GM19372 (cell line): ENCODE measurements around the gene ERICH6.

Source experiments
- ATAC-seq: cut with Tn5 transposase; IDR thresholded peaks from one replicate; pipeline ENCODE4 v1.9.1; 2021; ENCODE audit warnings: mild to moderate bottlenecking, low read depth, moderate library complexity; ENCODE audit not compliant: unreplicated experiment

The ERICH6 gene

DNA sequence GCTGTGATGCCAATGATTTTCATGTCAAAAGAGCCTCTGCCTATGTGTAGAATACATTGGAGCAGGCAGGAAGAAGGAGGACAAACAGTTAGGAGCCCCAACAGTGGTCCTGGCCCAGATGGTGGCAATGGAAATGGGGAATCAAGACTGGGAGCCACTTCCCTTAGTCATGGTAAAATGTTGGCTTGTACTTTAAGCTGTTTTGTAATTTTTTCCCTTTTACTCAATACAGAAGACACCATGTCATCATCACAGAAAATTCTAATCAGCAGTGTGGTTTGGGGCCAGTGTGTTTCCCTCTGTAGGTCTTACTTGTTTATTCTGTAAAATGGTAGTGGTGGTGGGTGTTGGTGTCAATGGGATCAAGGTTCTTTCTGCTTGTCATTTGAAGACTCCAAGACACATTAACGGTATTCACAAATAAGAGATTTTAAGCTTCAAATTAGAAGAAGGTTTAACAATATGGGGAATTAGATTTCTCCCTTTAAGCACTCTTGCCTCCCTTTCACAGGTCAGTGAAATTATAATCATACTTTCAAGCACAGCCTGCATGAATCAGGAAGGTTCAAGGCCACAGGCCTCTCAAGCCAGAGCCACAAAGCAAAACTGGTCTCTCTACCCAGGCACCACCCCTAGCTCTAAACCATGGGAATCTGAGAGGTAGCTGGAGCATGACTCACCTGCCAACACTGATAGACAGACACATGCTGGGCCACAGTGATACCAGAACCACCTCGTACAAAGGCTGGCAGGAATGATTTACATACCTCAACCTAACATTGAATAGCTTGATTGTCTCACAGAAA is 34.4 kb upstream of the ERICH6 start:
- no peak for ATAC-seq

DNA sequence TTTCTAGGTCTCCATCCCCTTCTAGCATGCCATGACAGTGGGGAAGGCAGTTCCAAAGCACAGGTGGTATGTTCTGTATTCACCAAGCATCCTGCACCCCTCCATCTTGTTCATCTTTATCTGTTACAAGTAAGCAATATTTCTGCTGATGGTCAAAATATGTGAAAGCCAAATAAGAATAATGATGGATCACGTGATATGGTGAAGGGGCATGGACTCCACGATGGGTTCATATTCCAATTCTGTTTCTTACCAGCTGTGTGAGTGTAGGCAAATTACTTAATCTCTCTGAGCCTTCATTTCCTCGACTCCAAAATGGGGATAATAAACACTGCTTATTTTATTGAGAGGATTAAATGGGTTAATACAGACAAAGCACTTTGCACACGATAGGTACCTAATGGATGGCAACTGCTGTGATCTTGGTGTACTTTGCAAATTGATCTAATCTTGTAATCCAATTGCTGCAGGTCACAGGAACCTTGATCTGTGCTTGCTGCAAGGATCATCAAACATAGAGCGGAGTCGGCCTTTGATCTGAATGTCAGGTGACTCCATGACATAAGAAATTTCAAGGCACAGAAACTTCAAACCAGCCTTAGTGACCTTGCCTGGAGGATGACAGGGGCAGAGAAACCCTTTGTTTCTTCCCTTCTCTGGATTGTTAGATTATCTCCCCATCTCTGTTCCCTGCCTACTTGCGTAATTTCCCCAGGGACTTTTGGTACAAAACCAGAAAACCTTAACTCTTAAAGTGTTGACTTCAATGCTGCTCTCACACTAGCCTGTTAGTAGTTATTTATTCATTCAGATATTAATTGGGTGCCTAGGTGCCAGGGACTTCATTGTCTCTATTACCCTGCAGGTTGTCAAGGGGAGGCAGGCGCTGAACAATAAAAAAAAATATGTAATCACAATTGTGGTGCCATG is 33.4 kb upstream of the ERICH6 start:
- ATAC-seq, result no peak

DNA sequence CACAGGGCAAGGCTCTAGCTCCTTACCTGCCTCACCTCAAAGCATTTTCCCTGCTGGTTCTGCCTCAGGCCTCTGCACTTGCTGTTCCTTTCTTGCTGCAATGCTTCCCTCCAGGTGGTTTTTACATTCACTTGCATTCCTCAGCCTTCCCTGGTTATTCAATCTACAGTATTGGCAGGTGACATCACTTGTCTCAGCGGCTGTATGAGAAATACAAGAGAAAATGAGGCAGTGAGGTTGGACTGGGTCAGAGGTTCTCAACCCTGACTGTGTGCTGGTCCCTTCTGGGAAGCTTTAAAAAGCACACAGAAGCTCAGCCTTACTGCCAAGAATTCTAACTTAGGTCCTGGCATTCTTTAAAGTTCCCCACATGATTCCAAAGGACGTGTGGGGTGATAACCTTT is 32.6 kb upstream of the ERICH6 start:
- ATAC-seq, result no peak

DNA sequence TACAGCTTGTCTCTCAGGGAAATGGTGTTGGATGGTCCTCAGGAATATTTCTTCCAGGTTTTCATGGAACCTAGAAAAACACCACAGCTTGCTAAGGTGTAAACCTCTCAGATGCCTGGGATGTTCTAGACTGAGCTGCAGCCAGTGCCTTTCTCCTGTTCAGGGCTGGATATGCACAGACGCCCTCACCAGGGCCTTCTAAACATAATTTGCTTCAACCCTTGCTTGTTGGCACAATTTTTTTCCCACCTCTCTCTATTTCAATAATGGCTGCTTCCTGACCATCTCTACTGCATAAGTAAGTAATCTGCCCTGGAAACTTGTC is 31.0 kb upstream of the ERICH6 start:
- no peak for ATAC-seq

DNA sequence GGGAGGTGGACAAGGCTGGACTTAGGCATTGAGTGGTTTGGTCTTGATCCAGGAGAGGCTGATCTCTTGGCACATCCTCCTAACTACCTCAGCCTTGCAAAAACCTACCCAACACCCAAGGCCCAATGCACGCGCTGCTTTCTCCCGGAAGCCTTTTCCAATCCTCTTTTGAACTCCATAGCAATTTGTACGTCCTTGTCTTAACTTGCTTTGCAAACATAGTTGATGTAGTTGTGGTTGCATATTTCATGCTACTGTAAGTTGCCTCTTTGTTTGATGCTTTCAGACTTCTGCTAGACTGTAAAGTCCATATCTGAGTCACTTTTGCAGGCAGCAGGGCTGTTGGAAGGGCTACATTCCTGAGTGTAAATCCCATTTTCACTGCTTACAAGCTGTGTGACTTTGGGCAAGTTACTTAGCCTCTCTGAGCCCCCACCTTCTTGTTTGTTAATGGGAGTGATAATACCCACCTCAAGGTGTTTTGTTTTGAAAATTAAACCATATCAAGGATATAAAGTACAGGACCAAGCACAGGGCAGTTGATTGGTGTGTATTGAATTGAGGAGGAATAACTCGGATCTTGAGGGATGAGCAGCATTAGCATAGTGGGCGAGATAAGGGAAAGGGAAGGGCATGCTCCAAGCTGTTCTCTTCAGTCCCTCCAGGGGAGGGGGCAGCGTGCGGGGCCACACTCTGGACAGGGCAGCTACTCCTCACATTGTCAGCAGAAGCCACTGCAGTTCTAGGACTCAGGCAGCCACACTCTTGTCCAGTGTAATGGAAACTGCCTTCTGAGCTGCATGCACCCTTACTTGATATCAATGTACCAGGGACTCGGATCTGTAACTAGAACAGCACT is 30.4 kb upstream of the ERICH6 start:
- no peak for ATAC-seq

DNA sequence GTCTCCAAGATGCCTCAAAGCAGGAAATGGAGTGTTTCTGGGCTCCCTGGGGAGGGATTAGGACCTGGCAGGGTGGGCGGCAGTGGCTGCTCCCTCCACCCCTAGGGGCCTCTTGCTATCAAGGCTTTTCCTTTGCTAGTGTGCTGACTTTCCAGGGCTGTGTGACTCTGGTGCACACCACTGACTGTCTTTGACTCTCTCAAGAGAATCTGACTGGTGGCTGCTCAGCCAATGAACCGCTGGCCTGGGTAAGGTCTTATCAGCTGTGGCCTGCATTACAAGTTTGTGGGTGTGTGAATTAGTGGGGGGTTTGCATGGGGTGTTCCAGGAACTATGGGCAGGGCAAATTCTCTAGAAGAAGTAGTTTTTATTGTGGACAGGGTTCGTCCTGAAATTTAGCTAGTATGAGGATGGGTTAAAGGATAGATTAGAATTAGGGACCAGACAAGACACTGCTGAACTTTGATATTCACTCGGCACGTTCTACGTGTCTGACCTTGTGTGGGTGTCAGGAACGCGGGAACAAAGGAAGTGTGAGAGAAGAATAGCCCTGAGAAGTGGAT is 29.7 kb upstream of the ERICH6 start:
- ATAC-seq, result no peak

DNA sequence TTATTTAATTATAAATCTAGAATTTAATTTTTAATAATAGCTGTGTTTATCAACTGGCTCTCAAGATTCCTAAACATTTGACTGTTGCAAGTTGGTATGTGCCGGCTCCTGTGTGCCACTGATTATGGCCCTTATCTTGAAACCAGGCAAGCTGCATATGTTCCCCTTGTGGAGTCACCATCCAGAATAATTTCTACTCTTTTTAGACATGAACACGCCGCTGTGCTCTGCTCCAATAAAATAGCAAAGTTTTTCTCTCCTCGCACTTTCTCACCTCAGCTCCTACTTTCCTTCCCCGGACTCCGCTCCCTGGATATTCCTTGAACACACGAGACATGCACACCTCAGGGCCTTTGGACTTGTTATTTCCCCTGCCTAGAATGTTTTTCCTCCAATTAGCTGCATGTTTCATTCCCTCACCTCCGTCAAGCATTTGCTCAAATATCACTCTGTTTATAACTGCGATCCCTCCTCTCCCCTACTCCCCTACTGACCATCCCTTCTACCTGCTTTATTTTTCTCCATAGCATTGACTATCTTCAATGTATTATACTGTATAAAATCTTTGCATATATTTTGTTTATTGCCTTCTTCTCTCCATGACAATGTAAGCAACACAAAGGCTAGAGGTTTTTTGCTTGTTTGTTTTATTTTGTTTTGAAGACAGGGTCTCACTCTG is 26.1 kb upstream of the ERICH6 start:
- no peak for ATAC-seq

DNA sequence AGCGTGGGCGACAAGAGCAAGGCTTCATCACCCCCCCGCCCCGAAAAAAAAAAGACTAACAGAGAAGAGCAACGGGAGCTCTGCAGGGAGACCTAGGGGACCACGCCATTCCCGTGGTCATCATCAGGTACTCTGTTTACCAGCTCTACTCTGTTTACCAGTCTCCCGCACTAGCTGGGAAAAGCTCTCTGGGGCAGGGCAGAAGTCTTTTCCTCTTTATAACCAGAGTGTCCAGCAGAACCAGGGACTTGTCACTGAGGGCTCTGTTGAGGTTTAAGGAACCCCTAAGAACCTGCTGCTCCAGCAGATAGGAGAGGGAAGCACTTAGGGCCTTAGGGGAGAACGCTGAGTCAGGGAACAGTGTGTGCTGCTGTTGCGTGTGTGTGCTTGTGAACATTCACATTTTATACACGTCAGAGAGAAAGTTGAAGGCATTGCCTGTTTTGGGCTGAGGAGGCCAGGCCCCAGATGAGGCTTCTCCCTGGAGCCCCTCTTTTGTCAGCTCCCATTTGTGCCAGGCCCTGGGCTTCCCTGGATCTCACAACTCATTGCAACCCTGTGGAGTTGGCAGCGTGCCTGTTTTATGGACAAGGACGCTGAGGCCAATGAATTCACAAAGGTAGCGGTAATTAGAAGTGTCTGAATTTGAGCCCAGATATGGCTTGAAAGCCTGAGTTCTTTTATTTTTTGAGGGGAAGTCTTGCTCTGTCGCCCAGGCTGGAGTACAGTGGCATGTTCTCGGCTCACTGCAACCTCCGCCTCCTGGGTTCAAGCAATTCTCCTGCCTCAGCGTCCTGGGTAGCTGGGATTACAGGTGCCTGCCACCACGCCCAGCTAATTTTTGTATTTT is 24.2 kb upstream of the ERICH6 start:
- no peak for ATAC-seq

DNA sequence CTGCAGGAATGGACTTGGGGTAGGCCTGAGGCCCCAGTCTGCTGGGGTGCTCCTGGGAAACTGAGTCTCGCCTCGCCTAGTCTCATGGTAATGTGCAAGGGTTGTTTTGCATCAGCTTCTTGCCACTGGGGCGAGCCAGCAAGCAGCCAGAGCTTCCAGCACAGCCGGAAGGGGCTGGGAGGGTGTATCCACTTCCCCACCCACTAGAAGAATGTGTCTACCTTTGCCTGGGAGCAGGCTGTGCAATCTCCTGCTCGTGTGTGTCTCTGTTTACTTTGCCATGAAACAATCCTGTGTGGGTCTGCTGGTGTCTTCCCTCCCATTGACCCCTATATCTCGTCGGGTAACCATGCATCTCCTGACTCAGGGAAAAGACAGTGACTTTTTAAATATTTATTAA is 21.8 kb upstream of the ERICH6 start:
- ATAC-seq, result no peak

DNA sequence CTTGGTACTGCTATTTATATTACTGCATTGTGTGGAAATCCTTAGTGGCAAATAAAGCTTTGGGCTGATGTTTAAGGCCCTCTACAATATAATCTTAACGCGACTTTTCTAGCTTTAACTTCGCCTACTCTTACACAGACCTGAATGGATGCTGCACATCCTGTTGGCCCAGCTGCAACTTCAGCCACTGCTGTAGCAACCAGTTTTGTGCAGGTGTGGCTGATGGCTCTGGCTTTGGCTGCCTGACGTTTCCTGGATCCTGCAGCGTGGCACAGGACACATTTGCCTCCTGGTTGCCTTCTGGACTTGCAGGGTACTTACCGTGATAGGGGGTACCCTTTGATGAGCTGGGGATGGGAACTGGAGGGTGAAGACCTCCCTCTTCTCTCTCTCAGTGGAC is 20.2 kb upstream of the ERICH6 start:
- ATAC-seq, result no peak

DNA sequence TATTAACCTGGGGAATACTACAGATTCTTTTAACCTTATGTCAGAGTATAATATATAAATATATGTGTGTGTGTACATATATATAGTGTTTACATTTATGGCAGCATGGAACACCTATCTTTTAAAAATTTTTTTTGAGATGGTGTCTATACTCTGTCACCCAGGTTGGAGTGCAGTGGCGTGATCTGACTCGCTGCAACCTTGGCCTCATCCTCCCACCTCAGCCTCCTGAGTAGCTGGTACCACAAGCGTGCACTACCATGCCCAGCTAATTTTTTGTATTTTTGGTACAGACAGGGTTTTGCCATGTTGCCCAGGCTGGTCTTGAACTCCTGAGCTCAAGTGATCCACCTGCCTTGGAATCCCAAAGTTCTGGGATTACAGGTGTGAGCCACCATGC is 18.5 kb upstream of the ERICH6 start:
- ATAC-seq, result no peak

DNA sequence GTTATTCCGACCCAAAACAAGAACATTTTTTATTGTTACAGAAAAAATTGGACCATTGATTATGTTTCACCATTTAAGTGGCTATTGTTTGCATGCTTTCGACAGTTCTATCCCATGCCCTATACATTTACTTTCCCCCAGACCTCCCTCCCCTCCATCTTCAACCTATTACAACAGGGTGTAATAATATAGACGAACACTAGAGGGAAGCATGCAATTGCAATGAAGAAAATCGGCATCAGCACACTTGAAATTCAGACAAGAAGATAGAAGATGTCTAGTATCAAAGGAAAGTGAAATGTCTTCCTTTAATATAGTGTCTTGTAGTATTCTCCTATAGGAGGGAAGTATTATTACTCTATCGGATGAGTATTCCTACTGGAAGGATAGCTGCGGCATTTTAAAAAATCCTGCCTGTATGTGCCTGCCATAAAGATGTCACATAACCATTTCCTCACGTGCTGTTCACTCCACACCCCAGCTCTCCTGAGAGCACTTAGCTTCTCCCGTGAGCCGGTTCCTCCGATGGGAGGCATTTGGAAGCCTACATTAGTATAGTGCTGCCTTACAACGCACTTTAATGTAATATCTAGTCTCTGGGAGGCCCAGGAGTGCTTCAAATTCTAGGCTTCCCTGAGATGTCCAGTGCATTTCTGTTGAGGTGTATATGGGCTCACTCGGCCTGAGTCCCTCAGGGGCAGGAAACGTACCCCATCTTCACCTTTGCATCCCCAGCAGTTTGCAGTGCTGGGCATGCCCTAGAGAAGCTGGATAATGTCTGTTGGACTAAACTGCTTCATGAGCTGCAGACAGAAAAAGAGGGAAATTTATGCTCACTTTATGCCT is 17.8 kb upstream of the ERICH6 start:
- peak; percentile 81 for ATAC-seq

DNA sequence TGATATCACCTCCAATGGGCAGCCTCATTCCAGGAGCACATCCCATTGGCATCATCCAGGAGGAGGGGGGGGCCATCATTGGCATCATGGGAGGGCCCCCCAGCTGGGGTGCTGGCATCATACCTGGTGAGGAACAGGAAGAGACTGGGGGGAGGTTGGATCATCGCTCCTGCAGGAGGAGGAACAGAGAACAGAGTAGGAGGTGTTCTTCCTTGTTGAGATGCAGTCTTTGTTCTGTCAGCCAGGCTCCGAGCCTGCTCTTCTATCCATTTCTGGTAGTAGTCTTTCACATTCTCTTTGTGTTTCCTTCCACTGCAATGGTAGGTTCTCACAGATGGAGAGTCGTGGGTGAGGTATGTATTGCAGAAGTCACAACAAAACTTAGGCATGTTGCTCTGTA is 16.7 kb upstream of the ERICH6 start:
- no peak for ATAC-seq

DNA sequence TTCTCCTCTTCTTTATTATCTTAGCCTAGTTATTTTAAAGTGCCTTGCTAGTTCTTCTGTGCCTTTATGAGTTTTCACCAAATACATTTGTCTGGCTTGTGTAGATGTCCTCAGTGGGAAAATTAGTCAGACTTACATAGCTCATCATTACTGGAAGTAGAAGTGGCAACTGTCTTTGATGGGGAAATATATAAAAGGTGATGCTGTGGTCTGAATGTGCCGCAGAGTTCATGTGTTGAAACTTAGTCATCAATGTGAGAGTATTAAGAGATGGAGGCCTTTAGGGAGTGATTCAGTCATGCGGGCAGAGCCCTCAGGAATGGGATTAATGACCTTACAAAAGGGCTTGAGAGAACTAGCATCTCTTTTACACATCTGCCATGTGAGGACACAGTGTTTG is 6.4 kb upstream of the ERICH6 start:
- no peak for ATAC-seq

DNA sequence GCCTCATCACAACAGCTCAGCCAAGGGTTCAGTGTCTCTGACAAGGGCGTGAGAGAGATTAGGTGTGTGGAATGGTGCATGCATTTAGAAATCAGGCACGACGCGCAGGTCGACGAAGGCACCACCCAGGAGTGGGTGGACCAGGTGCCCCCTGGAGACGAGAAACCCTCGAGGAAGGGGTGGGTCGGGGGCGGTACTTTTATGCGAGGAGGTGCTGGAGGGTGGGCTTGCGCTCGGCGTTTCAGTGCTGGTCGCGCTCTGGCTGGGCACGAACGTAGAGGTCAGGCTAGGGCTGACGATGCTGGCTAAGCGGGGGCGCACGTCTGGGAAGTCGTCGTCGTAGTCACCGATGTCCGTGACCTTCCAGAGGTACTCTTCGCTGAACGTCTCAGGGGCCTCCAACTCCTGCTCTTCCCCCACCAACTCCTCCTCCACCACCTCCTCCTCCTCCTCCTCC is 393 bp downstream of the ERICH6 start:
- peak; percentile 32 for ATAC-seq

DNA sequence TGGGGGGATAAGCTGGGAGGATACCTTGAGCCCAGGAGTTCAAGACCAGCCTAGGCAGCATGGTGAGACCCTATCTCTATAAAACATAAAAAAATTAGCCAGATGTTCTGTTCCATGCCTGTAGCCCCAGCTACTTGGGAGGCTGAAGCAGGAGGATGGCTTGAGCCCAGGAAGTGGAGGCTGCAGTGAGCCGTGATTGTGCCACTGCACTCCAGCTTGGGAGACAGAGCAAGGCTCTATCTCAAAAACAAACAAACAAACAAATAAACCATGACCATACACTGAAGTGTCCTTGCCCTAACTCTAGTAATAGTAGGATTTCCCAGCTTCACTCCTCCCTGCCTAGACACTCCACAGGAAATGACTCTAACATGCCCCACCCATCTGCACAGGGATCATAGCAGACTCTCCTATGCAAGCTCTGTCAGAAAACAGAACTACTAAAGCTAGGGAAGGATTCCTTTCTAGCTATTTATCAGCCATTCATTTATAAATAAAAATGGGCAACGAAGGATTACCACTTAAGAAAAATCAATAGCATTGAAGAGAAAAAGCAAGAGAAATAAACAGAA is 4.6 kb downstream of the ERICH6 start:
- no peak for ATAC-seq

DNA sequence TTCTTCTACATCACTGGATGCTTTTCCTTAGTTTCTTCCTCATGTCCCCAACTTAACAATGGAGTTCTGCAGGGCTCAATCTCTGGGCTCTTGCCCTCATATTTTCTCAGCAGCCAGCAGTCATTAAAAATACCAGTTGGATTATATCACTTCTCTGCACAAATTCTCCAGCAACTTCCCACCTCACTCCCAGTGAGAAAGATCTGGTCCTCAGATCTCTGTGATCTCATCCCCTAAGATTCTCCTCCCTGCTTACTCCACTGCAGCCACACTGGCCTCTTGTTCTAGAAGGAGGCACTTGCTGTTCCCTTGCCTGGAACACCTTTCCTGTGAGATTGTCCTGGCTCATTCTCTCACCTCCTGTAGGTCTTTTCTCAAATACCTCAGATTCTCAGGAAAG is 6.1 kb downstream of the ERICH6 start:
- ATAC-seq, result no peak
